ENCODE results near the gene AEBP2. TPM values are rescaled to one million over a fixed set of nuclear protein-coding genes. Genes with fewer than 3 reads are reported as not detected.

Gene AEBP2
- total and polyA plus RNA-seq, 2 donors (not counting 3 experiments of a cell fraction or from before 2014, with no cell fraction given) = 8.8 to 42.2 TPM

- Histone ChIP-seq H3K27ac (ENCODE audit: insufficient read depth, low read depth, low read length) (no peak overlapping the region), H3K4me2 (ENCODE audit: insufficient read depth, low read length) (no peak overlapping the region), H3K4me1 (ENCODE audit: control insufficient read depth, extremely low read depth, insufficient read depth, low read length) (no peaks in the 10 kb centered on the region), H3K36me3 (ENCODE audit: control insufficient read depth in 2 of 2, extremely low read depth in 1 of 2, insufficient read depth in 2 of 2, low read length in 2 of 2) (no peaks in the 10 kb centered on the region), H2AFZ (ENCODE audit: low read depth, low read length) (no peak overlapping the region), H3K9ac (replicated peaks; ENCODE audit: extremely low read depth, insufficient read depth, low read length) (no peak overlapping the region), H3K4me3 (replicated peaks in 1 of 3; ENCODE audit: insufficient read depth in 1 of 3, low read depth in 1 of 3, low read length in 3 of 3) (no peak overlapping the region), H3K79me2 (ENCODE audit: control insufficient read depth, insufficient read depth, low read length) (no peaks in the 10 kb centered on the region), H3K9me1 (replicated peaks; ENCODE audit: control insufficient read depth, extremely low read depth, insufficient read depth, low read length) (no peaks in the 10 kb centered on the region), H3K27me3 (ENCODE audit: control insufficient read depth in 2 of 2, insufficient read depth in 2 of 2, low read length in 2 of 2) (no peaks in the 10 kb centered on the region), H3K9me3 (replicated peaks; ENCODE audit: control insufficient read depth, insufficient read depth, low read length) (no peaks in the 10 kb centered on the region), H4K20me1 (replicated peaks; ENCODE audit: control insufficient read depth, extremely low read depth, insufficient read depth, low read length) (no peaks in the 10 kb centered on the region)
- TF ChIP-seq MYC (IDR thresholded peaks at IDR 0.05; ENCODE audit: low read depth, low read length) (no peak), JUN (IDR thresholded peaks at IDR 0.05; ENCODE audit: borderline replicate concordance, insufficient read depth, insufficient read length, low read depth) (no peak), FOS (IDR thresholded peaks at IDR 0.05; ENCODE audit: borderline replicate concordance, insufficient read depth, low read length) (no peak), MAX (IDR thresholded peaks at IDR 0.05; ENCODE audit: insufficient read depth, insufficient read length) (no peak), CTCF (IDR thresholded peaks at IDR 0.05; ENCODE audit: extremely low read depth in 1 of 2, insufficient read depth in 1 of 2, low read depth in 1 of 2, low read length in 2 of 2) (no peak), POLR2A (IDR thresholded peaks at IDR 0.05; ENCODE audit: low read depth, low read length) (no peak), EZH2 (IDR thresholded peaks at IDR 0.05; ENCODE audit: borderline replicate concordance, low read depth, low read length, severe bottlenecking) (no peak), POLR2AphosphoS5 (IDR thresholded peaks at IDR 0.05; ENCODE audit: insufficient read depth, low read depth, low read length) (no peak), GATA2 (IDR thresholded peaks at IDR 0.05; ENCODE audit: insufficient read depth, insufficient read length, low read depth, low read length) (no peak)
- CTCF ChIA-PET = interaction anchor here (0.7 kb wide), 1 partner anchor 190 kb away, joined by 3 read pairs; no protein-coding TSS in a partner anchor
- intact Hi-C loops (cut with micrococcal nuclease) = no loop called here
- BruUV-seq (replicated peaks) = no TSS peak
- DNase-seq (ENCODE audit: low read depth, low spot score) (no peak), FAIRE-seq (no peak)
- dilution Hi-C loops (cut with MboI; ENCODE audit: extremely low pct_ligation_motif_present, low sequenced_read_pairs) = no loop called here
- POLR2A ChIA-PET = no interaction called here
Observed at GRCh38 chr12:19394385-19394784, 44.9 kb upstream of the AEBP2 start.

Measured in endothelial cell of umbilical vein (primary cell).